DOHH2 (cell line): ENCODE results near the gene PTGIS.
"Not testable (repeated sequence)": the region's sequence is repeated elsewhere in the genome, so short reads cannot be mapped to it uniquely, and the experiment has no call there.

ENCODE experiments used
- H3F3A ChIP-seq: fragments of 200-600 bp; sonication (generic), shearing (Covaris generic); 2 replicates; pipeline ENCODE4 v1.6.0; 2016; ENCODE audit warnings: antibody characterized with exemption, mild to moderate bottlenecking; ENCODE audit not compliant: control insufficient read depth, insufficient read depth
- H3K27ac ChIP-seq: fragments of 200-600 bp; sonication (generic); 2 replicates; pipeline ENCODE4 v1.5.1; 2014; ENCODE audit warnings: low read depth, mild to moderate bottlenecking, low read length, moderate library complexity
- H3K27me3 ChIP-seq: fragments of 200-600 bp; sonication (generic); 2 replicates; pipeline ENCODE4 v1.6.1; 2014; ENCODE audit warnings: mild to moderate bottlenecking, low read length, mixed read lengths; ENCODE audit not compliant: control insufficient read depth
- H3K36me3 ChIP-seq: fragments of 200-600 bp; sonication (generic); 2 replicates; pipeline ENCODE4 v1.6.1; 2014; ENCODE audit warnings: mild to moderate bottlenecking, low read length, moderate library complexity, mixed read lengths; ENCODE audit not compliant: control insufficient read depth
- H3K4me1 ChIP-seq: fragments of 200-600 bp; sonication (generic); 2 replicates; pipeline ENCODE4 v1.6.1; 2014; ENCODE audit warnings: mild to moderate bottlenecking, low read length, mixed read lengths; ENCODE audit not compliant: control insufficient read depth
- H3K4me2 ChIP-seq: fragments of 200-600 bp; sonication (generic); 2 replicates; pipeline ENCODE4 v1.6.0; 2014; ENCODE audit warnings: mild to moderate bottlenecking, low read length, moderate library complexity
- H3K4me3 ChIP-seq: fragments of 200-600 bp; sonication (generic); 2 replicates; pipeline ENCODE4 v1.5.1; 2014; ENCODE audit warnings: mild to moderate bottlenecking, low read length, mixed read lengths
- H3K79me2 ChIP-seq: fragments of 200-600 bp; sonication (generic); 2 replicates; pipeline ENCODE4 v1.6.1; 2014; ENCODE audit warnings: mild to moderate bottlenecking, low read length, mixed read lengths; ENCODE audit not compliant: control insufficient read depth
- H3K9me2 ChIP-seq: fragments of 200-600 bp; sonication (generic); replicated peaks from 2 replicates; pipeline ENCODE4 v1.6.1; 2014; ENCODE audit warnings: mild to moderate bottlenecking, low read length, mixed read lengths; ENCODE audit not compliant: control insufficient read depth
- H3K9me3 ChIP-seq: fragments of 200-600 bp; sonication (generic); 2 replicates; pipeline ENCODE4 v1.6.1; 2014; ENCODE audit warnings: antibody characterized with exemption, low read length, mixed read lengths; ENCODE audit not compliant: control insufficient read depth, insufficient read depth
- H4K20me1 ChIP-seq: fragments of 200-600 bp; sonication (generic); 2 replicates; pipeline ENCODE4 v1.6.0; 2014; ENCODE audit warnings: low read depth, mild to moderate bottlenecking, antibody characterized with exemption, low read length, moderate library complexity; ENCODE audit not compliant: control insufficient read depth, insufficient read depth
- CTCF ChIP-seq: fragments of 200-600 bp; sonication (generic); IDR thresholded peaks from one replicate; pipeline ENCODE4 v1.5.1; 2014; ENCODE audit warnings: antibody characterized with exemption, mild to moderate bottlenecking, low read depth, low read length; ENCODE audit not compliant: poor library complexity, severe bottlenecking
- EZH2phosphoT487 ChIP-seq: fragments of 200-600 bp; sonication (generic); IDR thresholded peaks from 2 replicates; pipeline ENCODE4 v1.6.1; 2017; ENCODE audit warnings: borderline replicate concordance, mild to moderate bottlenecking, antibody characterized with exemption, low read length, moderate library complexity, mixed read lengths

Gene PTGIS

GRCh38 chr20:49615401-49616153 is 47.6 kb upstream of the PTGIS start:
- H3F3A ChIP-seq: peaks cover 7% of the 10 kb centered on the region
- no peaks in the 10 kb centered on the region for H4K20me1 ChIP-seq
- H3K4me3 ChIP-seq: no peak overlapping the region
- no peaks in the 10 kb centered on the region for H3K9me2 ChIP-seq
- peaks cover 39% of the 10 kb centered on the region for H3K4me1 ChIP-seq
- TF ChIP-seq CTCF (no peak), EZH2phosphoT487 (no peak)
- no peak overlapping the region for H3K4me2 ChIP-seq
- no peaks in the 10 kb centered on the region for H3K36me3 ChIP-seq
- no peaks in the 10 kb centered on the region for H3K79me2 ChIP-seq
- H3K27ac ChIP-seq: no peak overlapping the region
- H3K27me3 ChIP-seq: no peaks in the 10 kb centered on the region
- no peaks in the 10 kb centered on the region for H3K9me3 ChIP-seq

GRCh38 chr20:49615051-49615400 is 47.1 kb upstream of the PTGIS start:
- H3K4me2 ChIP-seq, H3K36me3 ChIP-seq, H3K4me3 ChIP-seq, H3K9me3 ChIP-seq, H4K20me1 ChIP-seq, H3K79me2 ChIP-seq, H3K9me2 ChIP-seq, H3K27me3 ChIP-seq, H3K27ac ChIP-seq, H3F3A ChIP-seq: not testable (repeated sequence)
- peaks cover 34% of the 10 kb centered on the region for H3K4me1 ChIP-seq

- Histone ChIP-seq H3K9me3 (no peaks in the 10 kb centered on the region), H3K4me3 (no peak overlapping the region), H3K4me1 (peaks cover 28% of the 10 kb centered on the region), H3K27me3 (no peaks in the 10 kb centered on the region), H3K9me2 (no peaks in the 10 kb centered on the region), H3K36me3 (no peaks in the 10 kb centered on the region), H3K27ac (no peak overlapping the region), H3K4me2 (no peak overlapping the region), H3K79me2 (no peaks in the 10 kb centered on the region), H3F3A (peaks cover 4% of the 10 kb centered on the region), H4K20me1 (no peaks in the 10 kb centered on the region)
- TF ChIP-seq CTCF (no peak), EZH2phosphoT487 (no peak)
Observed at GRCh38 chr20:49614338-49615050, 46.6 kb upstream of the PTGIS start.

- H3K27me3 ChIP-seq: peaks cover 7% of the 10 kb centered on the region
- H3K4me2 ChIP-seq: no peak overlapping the region
- no peaks in the 10 kb centered on the region; the same call in 1 of the 2 replicates for H3F3A ChIP-seq
- H3K79me2 ChIP-seq: no peaks in the 10 kb centered on the region
- no peaks in the 10 kb centered on the region for H3K9me2 ChIP-seq
- H3K36me3 ChIP-seq: no peaks in the 10 kb centered on the region
- no peak for TF ChIP-seq CTCF
- H4K20me1 ChIP-seq: no peaks in the 10 kb centered on the region
- H3K27ac ChIP-seq: no peak overlapping the region
- no peak overlapping the region for H3K4me3 ChIP-seq
- peaks cover 19% of the 10 kb centered on the region for H3K4me1 ChIP-seq
- no peaks in the 10 kb centered on the region for H3K9me3 ChIP-seq
Observed at GRCh38 chr20:49612127-49612738, 44.3 kb upstream of the PTGIS start.

GRCh38 chr20:49611539-49612126 is 43.7 kb upstream of the PTGIS start:
- Histone ChIP-seq H3K4me3 (peak overlapping the region; percentile 20), H3K4me2 (peak overlapping the region; percentile 49), H3K4me1 (peaks cover 19% of the 10 kb centered on the region)
- H3K79me2 ChIP-seq, H3K27me3 ChIP-seq, H3K9me2 ChIP-seq, H3K9me3 ChIP-seq, H3K27ac ChIP-seq, H3K36me3 ChIP-seq, H4K20me1 ChIP-seq, H3F3A ChIP-seq: not testable (repeated sequence)
